ENCODE measurements around the gene POLR2J3.
"Not testable (repeated sequence)": the region's sequence is repeated elsewhere in the genome, so short reads cannot be mapped to it uniquely, and the experiment has no call there.

DNA sequence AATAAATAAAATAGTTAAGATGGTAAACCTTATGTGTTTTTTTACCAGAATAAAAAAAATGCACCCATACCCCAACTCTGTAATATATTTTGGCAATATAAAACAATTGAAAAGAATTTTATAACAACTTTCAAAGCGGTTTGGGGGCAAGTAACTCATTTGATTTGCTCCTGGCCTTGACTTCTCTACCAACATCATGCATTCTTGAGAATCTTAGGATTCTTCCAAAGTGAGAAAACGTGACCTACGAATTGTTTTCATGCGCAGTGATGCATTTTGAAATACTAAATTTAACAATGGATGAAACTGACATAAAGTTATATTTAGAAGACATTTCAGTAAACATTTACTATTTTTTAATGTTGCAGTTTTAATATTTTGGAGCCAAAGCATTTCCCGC is 51.6 kb downstream of the POLR2J3 start:
- TF ChIP-seq, protein P1, sequence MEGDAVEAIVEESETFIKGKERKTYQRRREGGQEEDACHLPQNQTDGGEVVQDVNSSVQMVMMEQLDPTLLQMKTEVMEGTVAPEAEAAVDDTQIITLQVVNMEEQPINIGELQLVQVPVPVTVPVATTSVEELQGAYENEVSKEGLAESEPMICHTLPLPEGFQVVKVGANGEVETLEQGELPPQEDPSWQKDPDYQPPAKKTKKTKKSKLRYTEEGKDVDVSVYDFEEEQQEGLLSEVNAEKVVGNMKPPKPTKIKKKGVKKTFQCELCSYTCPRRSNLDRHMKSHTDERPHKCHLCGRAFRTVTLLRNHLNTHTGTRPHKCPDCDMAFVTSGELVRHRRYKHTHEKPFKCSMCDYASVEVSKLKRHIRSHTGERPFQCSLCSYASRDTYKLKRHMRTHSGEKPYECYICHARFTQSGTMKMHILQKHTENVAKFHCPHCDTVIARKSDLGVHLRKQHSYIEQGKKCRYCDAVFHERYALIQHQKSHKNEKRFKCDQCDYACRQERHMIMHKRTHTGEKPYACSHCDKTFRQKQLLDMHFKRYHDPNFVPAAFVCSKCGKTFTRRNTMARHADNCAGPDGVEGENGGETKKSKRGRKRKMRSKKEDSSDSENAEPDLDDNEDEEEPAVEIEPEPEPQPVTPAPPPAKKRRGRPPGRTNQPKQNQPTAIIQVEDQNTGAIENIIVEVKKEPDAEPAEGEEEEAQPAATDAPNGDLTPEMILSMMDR (conservative IDR thresholded peaks at IDR 0.05; ENCODE audit: low read depth, low read length), result not testable (repeated sequence)
- not testable (repeated sequence) for TF ChIP-seq EZH2 (IDR thresholded peaks at IDR 0.05; ENCODE audit: low read length, unreplicated experiment); EZH2phosphoT487 (IDR thresholded peaks at IDR 0.05; ENCODE audit: borderline replicate concordance, low read length)
